ENCODE data around the gene LNX1.

Gene LNX1

GRCh38 chr4:53441564-53441963 is 149.7 kb downstream of the LNX1 start:
- Histone ChIP-seq H3K36me3 (ENCODE audit: control insufficient read depth, insufficient read depth, low read length) (peaks cover 5% of the 10 kb centered on the region), H3K27me3 (replicated peaks; ENCODE audit: control insufficient read depth, insufficient read depth, low read length) (no peaks in the 10 kb centered on the region), H3K4me3 (replicated peaks; ENCODE audit: low read depth, low read length) (no peak overlapping the region)
- DNase-seq (ENCODE audit: extremely low read depth, insufficient read length), result no peak
- no peak for TF ChIP-seq CTCF (IDR thresholded peaks at IDR 0.05; ENCODE audit: insufficient read depth, low read length, poor library complexity, severe bottlenecking)

- Histone ChIP-seq H3K4me3 (replicated peaks; ENCODE audit: low read depth, low read length) (no peak overlapping the region), H3K36me3 (ENCODE audit: control insufficient read depth, insufficient read depth, low read length) (peaks cover 3% of the 10 kb centered on the region), H3K27me3 (replicated peaks; ENCODE audit: control insufficient read depth, insufficient read depth, low read length) (no peaks in the 10 kb centered on the region)
- DNase-seq (ENCODE audit: extremely low read depth, insufficient read length), result no peak
- TF ChIP-seq CTCF (IDR thresholded peaks at IDR 0.05; ENCODE audit: insufficient read depth, low read length, poor library complexity, severe bottlenecking), result no peak
Observed at GRCh38 chr4:53436251-53436650, 155.0 kb downstream of the LNX1 start.

- DNase-seq (ENCODE audit: extremely low read depth, insufficient read length), result peak; percentile 56
- no peaks in the 10 kb centered on the region for H3K27me3 ChIP-seq (replicated peaks; ENCODE audit: control insufficient read depth, insufficient read depth, low read length)
- no peak for TF ChIP-seq CTCF (IDR thresholded peaks at IDR 0.05; ENCODE audit: insufficient read depth, low read length, poor library complexity, severe bottlenecking)
- no peak overlapping the region for H3K4me3 ChIP-seq (replicated peaks; ENCODE audit: low read depth, low read length)
- peaks cover 5% of the 10 kb centered on the region for H3K36me3 ChIP-seq (ENCODE audit: control insufficient read depth, insufficient read depth, low read length)
Observed at GRCh38 chr4:53432528-53433424, 158.5 kb downstream of the LNX1 start.

- no peak for TF ChIP-seq CTCF (IDR thresholded peaks at IDR 0.05; ENCODE audit: insufficient read depth, low read length, poor library complexity, severe bottlenecking)
- DNase-seq (ENCODE audit: extremely low read depth, insufficient read length), result no peak
- H3K4me3 ChIP-seq (replicated peaks; ENCODE audit: low read depth, low read length), result no peak overlapping the region
- no peaks in the 10 kb centered on the region for H3K27me3 ChIP-seq (replicated peaks; ENCODE audit: control insufficient read depth, insufficient read depth, low read length)
- peaks cover 2% of the 10 kb centered on the region for H3K36me3 ChIP-seq (ENCODE audit: control insufficient read depth, insufficient read depth, low read length)
Observed at GRCh38 chr4:53431052-53431451, 160.2 kb downstream of the LNX1 start.

GRCh38 chr4:53427366-53427765 is 163.9 kb downstream of the LNX1 start:
- Histone ChIP-seq H3K4me3 (replicated peaks; ENCODE audit: low read depth, low read length) (no peak overlapping the region), H3K36me3 (ENCODE audit: control insufficient read depth, insufficient read depth, low read length) (peaks cover 1% of the 10 kb centered on the region), H3K27me3 (replicated peaks; ENCODE audit: control insufficient read depth, insufficient read depth, low read length) (no peaks in the 10 kb centered on the region)
- no peak for DNase-seq (ENCODE audit: extremely low read depth, insufficient read length)
- TF ChIP-seq CTCF (IDR thresholded peaks at IDR 0.05; ENCODE audit: insufficient read depth, low read length, poor library complexity, severe bottlenecking), result no peak
